Activated T-cell treated with anti-CD3 and anti-CD28 coated beads for 4 hours (primary cell): Measurements from ENCODE around the gene NAA20.
"Not testable (repeated sequence)": the region's sequence is repeated elsewhere in the genome, so short reads cannot be mapped to it uniquely, and the experiment has no call there.

ENCODE experiments used
- DNase-seq: peaks from one replicate; pipeline ENCODE4 v3.0.0-alpha.2; 2020

NAA20 gene

DNA sequence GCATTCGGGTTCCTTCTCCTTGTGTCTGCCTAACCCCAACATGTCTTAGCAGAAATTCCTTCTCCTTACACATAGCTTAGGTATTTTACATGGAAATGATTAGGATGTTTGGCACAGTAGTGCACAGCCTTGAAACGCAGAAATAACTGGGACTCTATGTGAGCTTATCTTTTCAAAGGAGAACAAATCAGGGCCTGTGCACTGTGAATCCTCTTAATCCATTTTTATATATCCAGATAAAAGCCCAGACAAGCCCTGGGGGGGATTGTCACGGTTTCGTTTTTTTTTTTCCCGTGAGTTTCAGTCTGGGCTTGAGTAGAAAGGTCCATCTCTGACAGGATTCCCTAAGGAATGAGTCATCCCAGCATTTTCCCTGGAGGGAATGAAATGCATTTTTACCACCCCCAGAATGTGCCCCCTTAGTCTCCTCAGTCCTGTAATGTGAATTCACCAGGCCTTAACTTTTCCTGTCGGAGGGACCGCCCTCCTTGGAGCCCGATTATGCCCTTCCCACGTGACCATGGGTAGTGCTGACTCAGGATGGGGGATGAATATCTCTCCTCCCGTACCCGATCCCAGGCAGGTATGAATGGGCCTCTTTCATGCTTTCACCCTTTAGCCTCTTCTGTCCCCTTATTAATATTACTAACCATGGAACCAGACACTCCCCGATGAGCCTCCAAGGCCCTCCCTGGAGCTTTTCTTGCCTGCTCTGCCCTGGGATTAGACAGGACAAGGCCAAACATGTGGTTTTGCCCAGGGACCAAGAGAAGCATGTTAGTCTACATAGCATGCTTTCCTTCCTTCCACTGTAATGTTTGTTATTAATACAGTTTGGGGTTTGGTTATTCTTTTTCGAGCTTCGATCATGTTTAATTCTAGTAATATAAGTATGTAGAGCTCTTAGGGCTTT lies 23.9 kb upstream of the NAA20 start:
- DNase-seq, result no peak

DNA sequence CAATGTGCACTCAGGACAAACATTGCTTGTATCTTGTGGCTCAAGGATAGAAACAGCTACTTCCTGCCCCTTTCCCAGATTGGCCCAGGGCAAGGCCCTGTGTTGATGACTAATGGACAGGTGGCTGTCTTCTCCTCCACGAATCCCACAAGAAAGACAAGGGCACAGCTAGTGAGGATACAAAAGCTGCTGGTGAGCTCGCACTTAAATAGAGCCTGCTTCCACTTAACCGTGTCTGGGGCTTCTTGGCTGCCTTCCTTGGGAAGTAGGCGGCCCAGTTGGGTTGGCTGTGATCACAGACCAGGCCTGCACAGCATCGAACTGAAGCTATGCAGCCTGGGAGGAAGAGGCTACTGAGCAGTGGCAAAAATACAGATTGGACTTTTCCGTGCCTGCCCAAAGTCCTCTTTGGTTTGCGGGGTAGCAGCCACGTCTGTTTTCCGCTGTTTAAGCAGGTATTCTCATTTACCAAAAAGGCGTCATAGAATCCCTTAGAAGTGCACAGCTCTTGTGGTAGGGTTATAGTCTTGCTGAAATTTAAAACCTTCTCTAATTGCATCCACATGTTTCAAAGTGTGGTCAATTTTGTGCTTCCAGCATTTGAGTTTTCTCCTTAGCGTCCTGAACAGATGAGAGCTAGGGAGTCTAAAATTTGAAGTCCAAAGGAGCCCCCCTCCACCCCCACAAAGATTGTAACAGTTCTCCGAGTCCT lies 23.0 kb upstream of the NAA20 start:
- no peak for DNase-seq

DNA sequence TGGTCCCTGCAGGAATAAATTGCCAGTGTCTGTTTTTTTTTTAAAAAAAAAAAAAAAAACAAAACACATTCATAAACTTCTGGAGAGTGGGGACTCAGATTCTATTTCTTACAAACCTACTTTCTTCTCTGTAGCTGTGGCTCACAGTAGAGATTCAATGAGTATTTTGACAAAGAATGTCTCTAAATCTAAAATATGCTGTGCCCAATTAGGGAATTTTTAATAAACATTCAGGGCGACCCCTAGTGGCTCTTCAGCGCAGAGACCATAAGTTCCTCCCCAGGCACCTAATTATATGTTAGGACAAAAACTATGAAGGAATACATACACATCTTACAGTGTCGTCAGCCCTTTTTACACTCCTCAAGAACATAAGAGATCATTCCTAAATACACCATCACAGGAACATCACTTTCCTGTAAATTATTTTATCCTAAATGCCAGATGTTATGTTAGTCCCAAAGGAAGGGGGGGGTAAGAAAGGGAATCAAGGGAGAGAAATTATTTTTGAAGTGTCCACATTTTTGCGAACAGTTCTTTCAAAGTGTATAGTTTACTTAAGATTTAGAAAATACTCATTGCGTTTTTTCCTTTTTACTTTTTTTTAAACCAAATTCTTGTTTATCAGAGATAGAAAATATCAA lies 21.8 kb upstream of the NAA20 start:
- no peak for DNase-seq

DNA sequence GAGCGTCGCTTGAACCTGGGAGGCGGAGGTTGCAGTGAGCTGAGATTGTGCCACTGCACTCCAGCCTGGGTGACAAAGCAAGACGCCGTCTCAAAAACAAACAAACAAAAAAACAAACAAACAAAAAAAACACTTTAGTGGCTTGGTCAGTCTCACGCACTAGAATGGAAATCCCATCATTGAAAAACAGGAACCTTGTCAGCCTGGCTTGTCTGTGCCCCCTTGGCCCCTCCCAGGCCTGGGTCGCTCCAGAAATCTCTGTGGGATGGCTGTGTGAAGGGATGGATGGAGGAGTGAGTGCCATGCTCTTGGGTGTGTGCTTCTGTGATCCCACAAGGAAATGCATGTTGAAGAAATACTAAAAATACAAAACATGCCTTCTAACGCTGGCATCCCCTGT lies 20.9 kb upstream of the NAA20 start:
- no peak for DNase-seq

DNA sequence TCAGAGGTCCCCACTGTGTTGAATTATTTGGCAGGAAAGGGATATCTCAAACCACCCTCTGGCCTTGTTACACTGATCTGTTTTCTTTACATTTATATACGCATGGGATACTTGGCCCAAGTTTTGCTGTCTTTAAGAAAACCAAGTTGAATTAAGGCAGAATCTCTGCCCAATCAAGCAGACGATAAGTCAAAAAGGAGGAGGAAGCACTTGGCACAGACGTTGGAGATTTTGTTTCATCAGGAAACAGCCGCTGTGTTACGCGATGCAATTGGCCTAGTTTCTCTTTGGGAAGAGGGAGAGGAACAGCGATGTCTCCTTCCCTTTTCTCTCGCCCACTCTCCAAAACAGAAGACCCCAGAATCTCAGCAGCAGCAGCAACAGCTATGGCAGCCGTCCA lies 20.2 kb upstream of the NAA20 start:
- no peak for DNase-seq

DNA sequence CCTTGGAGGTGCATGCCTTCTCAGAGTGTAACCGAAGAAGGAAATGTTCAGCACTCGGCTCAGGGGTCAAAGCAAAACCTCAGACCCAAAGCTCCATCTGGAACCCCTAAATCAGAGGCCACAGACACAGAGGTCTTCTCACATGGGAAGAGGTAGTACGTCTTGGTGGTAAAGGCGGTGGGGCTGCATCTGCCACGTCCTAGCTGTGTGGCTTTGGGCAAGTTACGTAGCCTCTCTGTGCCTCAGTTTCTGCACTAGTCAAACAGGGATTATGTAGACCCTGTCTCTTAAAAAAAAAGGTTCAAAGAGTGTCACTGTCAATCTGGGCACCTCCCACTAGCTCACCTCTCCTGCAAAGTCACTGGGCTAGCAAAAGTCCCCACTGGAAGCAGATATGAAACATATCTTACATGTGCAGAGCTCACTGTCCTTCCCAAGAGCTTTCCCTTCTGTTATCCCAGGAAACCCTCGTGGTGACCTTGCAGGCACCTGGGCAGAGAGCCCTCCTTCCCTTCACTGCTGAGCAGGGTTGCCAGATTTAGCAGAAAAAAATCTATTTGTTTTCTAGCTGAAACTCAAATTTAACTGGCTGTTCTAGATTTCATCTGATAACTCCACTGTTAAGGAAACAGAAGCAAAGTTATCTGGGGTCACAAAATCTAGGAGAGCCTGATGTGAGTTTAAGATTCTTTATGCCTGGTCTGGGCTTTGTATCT lies 18.0 kb upstream of the NAA20 start:
- DNase-seq, result no peak

DNA sequence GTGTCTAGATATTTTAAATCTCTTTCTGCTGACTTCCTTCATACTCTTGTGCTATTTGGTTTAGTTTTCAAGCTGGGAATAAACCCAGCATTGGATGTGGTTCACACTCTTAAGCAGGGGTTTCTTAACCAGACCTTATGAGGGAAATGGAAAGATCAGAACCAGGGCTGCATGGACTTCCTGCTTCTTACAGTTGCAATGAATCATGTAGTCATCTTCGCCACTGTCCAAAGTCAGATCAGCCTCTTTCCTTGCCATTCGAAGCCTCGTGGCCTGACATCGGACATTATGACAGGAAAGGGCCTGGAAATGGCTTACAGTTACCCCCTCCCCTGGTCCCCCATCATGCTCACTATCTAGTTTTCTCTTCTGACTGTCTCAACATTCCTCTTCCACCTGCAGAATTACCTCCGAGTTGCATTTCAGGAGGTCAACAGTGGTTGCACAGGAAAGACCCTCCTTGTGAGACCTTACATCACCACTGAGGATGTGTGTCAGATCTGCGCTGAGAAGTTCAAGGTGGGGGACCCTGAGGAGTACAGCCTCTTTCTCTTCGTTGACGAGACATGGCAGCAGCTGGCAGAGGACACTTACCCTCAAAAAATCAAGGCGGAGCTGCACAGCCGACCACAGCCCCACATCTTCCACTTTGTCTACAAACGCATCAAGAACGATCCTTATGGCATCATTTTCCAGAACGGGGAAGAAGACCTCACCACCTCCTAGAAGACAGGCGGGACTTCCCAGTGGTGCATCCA lies 16.8 kb upstream of the NAA20 start:
- DNase-seq, result no peak

DNA sequence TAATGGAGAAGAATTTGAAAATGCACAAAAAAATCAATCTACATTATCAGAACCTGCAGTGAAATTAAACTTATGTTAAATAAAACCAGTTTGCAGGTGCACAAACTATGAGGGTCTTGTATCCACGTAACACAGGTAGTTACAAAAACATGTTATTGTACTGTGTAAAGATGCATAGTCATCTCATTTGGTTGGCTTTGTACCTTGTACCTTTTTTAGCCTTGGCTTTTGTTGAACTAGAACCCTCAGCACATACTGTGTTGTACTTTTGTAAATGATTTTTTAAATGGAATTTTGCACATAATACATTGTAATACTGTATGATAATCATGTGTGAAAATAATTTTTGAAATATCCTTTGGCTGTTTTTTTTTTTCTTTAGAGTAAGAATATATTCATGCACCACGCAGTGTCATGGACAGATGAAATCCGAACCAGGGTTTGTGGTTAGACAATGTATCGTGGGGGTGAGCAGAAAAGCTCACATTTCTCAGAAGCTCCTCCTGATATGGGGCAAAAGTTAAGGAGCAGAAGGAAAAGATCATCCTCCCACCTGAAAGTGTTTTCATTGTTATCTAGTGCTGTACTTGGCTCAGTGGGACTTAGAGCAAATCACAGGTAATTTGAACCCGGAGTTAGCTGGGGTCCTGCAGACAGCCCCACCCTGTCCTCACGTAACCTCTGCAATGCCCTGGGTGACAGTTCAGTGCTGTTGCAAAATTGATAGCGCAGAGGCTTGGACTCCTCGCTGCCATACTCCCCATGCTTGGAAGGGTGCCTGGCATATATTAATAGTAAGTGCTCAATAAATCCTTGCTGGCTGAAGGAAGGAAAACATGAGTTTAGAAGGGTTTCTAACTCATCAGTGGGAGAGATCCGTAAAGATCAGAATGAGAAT lies 14.8 kb upstream of the NAA20 start:
- no peak for DNase-seq

DNA sequence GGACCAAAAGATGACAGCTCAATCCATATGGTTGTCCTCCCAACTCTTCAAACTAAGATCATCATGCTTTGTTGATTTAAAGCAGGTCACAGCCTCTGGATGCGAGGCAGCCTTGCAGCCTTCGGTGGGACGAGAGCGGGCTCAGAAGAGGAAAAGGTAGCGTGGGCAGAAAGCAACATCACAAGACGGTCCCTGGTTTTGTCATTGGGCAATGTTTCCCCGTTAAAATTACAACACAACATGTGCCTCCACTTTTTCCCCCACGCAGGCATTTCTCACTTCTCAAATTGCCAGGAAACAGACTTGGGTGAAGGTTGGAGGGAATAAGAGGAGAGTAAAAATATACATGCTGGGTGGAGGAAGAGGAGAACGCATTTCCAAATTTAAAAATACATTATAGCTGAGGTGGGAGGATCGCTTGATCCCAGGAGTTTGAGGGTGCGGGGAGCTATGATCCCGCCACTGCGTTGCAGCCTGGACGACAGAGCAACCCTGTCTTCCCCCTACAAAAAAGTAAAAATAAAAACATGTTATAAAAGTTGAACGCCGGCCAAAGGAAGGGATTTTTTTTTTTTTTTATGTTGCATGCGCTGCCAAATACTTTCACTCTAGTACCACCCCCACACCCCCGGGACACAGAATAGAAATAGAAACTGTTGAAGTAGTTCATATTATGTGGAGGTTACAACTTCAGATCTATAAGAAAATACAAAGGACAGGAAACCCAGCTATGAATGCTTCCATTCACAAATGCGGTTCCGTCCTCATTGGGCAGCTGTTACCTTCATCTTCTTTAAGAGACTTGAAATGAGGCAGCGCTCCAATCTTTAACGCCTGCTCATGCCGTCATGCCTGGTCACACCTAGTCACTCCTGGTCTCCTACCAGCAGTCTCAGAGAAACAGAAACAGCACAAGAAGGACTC lies 13.9 kb upstream of the NAA20 start:
- DNase-seq, result no peak

DNA sequence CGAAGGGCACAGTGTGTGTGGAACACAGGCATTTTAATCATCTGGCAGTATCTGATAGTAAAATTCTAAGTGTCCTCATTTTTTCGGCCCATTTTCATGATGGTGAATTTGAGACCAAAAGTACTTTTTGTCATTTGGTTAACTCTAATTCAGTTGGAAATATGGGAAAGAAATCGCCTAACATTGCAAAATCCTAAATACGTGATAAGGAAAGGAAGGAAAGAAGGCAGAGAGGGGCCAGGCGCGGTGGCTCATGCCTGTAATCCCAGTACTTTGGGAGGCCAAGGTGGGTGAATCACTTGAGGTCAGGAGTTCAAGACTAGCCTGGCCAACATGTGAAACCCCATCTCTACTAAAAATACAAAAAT lies 13.2 kb upstream of the NAA20 start:
- not testable (repeated sequence) for DNase-seq

DNA sequence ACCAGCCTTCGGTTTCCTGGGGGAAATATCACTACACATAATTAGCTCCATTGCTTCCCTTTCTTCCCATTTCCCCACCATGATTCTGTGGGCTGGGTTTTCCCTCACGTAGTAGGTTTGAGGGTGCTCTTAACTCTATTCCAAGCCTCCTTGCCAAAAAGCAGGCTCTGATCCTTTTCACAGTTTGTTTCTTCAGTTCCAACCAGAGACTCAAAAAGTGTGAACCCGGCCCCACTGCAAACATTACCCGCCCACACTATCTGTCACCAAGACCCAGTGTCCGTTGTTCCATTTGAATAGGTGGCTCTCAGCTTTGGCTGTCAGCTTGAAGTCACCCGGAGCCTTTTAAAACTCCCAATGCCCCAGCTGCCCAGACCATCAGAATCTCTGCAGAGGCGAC lies 11.8 kb upstream of the NAA20 start:
- DNase-seq, result no peak

DNA sequence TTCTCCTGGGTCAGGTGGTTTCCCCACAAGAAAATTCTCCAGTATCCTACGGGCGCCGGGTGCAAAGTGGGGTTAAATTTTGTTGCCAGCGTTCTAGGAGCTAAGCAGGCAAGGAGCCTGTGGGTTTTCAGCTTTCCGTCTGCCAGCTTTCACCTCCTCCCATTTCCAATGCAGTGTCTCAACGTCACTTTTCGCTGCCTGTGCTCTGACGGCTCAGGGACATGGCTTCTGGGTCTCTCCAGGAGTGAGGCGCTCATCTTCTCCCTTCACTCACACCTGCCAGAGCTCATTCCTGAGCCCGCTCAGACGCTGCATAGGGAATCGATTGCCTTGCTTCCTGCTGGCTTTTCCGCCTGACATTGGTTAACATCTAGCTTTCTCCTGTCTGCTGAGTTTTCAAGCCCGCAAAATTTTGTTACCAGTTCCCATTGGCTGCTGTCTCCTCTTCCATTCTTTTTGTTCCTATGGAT lies 7.3 kb upstream of the NAA20 start:
- DNase-seq, result no peak

DNA sequence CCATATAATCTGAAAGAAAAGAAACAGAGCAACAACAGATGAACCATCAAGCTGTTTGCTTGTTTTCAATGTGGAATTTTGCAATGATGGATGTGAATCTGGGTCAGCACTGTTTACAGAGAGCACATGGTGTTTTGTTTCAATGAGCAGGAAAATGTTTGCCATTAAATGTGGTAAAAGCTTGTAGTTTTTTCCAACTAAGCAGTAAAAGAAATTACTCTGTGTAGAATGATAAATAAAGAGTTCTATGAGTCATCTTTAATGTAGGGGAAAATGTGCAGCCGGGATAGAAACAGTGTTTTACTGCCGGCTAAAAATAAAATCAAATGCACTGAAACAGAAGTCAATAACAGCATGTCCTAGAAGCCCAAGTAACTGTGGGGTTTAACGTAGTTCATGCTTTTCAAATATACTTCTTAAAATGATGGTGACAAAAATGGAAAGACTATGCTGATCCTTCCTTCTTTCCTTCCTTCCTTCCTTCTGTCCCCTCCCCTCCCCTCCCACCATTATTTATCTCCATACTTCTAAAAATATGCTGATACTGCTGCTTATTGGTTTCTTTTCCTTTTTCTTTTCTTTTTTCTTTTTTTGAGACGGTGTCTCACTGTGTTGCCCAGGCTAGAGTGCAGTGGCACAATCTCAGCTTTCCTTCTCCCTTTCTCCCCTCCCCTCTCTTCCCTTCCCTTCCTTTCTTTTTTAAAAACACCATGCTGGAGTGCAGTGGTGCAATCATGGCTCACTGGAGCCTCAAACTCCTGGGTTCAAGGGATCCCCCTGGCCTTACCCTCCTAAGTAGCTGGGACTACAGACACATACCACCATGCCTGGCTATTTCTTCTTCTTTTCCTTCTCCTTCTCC lies 6.3 kb upstream of the NAA20 start:
- DNase-seq, result no peak

DNA sequence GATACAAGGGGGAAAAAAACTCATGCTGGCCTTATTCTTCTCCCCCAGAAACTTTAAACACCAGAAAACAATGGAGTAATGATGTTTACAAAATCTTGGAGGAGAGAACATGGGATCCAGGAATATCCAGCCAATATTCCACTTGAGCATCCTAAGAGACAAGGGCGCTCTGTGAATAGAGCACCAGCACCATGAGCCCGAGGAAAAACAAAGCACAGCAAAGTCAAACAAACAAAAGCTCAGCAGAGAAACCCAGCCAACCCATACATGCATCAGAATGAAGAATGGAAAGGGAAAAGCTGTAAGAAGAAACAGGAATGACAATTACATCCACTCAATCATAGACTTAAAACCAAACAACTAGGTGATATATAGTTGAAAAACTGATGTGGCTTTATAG lies 4.6 kb upstream of the NAA20 start:
- DNase-seq, result no peak

DNA sequence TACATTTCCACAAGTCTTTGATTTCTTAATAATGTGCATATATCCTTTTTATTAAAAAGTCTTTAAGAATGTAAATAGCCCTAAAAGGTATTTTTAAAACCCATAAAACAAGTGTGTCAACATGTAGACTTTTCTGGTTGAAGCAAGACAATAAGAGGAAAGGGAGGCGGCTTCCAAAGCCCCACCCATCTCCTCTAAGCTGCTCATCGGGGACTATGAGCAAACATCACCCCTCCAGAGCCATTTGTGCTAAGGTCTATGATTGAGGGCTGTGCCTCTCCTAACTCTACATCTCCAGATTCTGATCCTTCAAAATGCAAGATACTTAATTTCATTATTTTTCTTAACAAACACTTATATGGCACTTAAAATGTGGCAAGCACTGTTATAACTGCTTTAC lies 2.5 kb upstream of the NAA20 start:
- DNase-seq, result no peak

DNA sequence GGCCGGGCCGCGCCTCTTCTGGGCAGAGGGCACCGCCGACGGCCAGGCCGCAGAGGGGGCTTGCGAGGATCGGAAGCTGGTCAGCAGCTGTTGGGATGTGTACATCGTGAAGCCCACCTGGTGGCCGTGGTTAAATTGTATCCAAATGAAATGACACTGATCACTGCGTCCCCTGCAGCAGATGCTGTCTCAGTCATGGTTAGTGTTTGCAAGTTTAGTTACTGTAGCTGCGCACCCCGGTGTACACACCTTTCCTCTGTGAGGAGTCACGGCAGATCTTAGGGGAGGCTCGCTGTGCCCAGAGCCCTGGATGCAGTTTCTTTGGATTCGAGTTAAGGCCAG lies 653 bp downstream of the NAA20 start:
- DNase-seq, result no peak

DNA sequence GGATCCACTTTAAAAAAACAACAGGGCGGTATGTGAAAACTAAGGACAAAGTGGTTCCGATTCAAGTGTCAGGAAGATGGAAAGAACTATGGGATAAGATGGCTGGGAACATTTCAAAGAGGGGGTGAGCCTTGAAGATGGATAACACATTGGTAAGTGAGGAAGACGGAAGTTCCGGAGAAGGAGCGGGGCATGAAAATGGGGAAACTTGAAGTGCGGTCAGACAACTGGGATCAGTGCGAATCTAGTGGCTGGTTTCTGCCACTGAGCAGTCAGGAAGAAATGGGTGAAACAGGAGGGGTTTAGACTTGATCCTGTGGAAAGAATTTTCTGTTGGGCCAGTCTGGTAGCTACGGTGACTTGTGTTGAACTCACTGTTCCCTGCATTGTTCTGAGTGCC lies 1.2 kb downstream of the NAA20 start:
- no peak for DNase-seq

DNA sequence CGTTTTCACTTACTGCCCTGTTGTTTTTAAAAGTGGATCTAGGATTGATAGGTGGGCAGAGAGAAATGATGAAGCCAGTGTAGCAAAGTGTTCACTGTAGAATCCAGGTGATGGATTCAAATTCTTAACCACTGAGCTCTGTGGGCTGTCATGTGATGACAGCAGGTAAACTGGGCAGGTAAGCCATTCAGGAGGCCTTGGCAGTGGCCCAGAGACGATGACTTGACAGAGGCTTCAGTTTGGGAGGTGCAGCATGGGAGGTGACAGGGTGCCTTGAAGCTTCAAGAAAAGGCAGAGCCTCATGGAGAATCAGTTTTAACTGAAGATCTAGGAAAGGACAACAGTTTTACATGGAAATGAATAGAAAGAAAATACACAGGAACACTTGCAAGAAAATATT lies 2.0 kb downstream of the NAA20 start:
- no peak for DNase-seq

DNA sequence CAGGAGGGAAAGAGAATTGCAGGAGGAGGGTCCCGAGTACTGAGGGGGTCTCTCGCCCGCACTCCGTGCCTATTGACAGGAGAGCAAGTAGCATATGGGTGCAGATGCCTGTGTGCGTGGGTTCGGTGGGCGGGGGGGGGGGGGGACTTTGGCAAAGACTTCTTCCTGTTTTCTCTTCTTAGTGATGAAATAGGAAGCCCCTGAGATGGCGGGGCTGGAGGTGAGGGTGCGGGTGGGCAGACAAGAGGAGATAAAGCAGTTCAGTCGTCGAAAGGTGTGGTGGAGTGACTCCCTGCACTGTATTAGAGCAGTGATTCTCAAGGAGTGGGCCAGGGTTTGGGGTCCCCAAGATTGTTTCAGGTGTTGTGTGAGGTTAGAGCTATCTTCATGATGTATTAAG lies 3.7 kb downstream of the NAA20 start:
- DNase-seq, result no peak
